ENCODE measurements around the gene DAZ1. TPM values are rescaled to one million over a fixed set of nuclear protein-coding genes. Genes with fewer than 3 reads are reported as not detected.

The DAZ1 gene, protein sequence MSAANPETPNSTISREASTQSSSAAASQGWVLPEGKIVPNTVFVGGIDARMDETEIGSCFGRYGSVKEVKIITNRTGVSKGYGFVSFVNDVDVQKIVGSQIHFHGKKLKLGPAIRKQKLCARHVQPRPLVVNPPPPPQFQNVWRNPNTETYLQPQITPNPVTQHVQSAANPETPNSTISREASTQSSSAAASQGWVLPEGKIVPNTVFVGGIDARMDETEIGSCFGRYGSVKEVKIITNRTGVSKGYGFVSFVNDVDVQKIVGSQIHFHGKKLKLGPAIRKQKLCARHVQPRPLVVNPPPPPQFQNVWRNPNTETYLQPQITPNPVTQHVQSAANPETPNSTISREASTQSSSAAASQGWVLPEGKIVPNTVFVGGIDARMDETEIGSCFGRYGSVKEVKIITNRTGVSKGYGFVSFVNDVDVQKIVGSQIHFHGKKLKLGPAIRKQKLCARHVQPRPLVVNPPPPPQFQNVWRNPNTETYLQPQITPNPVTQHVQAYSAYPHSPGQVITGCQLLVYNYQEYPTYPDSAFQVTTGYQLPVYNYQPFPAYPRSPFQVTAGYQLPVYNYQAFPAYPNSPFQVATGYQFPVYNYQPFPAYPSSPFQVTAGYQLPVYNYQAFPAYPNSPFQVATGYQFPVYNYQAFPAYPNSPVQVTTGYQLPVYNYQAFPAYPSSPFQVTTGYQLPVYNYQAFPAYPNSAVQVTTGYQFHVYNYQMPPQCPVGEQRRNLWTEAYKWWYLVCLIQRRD
- not detected in 2 replicates for total RNA-seq

DNA sequence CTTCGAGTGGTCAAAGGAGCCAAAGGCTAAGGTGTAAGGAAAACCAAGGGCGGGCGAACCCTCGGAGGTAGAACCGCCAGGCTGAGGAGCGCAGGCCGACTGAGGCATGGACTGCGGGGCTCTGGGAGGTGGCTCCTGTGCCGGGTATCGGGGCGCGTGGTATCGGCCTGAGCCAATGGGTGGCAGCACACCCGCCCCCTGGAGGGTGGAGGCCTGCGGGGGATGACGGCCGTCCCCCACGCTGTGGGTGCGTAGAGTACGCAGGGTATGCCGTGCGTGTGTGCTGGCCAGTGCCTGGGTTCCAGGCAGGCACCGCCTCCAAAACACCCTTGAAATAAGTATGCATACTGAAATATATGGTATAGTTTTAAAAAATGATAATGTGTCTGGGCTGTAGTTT, at the start of gene DAZ1:
DAZ1 (minus strand) TSS at position 101 of the 400 bp plus-strand sequence. CDS start 208 bp downstream, outside the sequence.

DNA sequence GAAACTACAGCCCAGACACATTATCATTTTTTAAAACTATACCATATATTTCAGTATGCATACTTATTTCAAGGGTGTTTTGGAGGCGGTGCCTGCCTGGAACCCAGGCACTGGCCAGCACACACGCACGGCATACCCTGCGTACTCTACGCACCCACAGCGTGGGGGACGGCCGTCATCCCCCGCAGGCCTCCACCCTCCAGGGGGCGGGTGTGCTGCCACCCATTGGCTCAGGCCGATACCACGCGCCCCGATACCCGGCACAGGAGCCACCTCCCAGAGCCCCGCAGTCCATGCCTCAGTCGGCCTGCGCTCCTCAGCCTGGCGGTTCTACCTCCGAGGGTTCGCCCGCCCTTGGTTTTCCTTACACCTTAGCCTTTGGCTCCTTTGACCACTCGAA, 20.4 kb upstream of the DAZ1 start, which contains the start of gene DAZ2:
DAZ2 (plus strand) TSS at position 301 of the 400 bp plus-strand sequence. CDS start 208 bp downstream, outside the sequence.

Other genes starting within 250 kb of the DAZ1 start
- not detected in 2 replicates for gene BPY2, start 214.7 kb downstream of the DAZ1 start, total RNA-seq
- not detected in 2 replicates for gene DAZ2, start 20.5 kb upstream of the DAZ1 start, total RNA-seq

Measured in hair follicular keratinocyte (primary cell).